HG02610 (cell line): ENCODE results near the gene CBL.
A peak's percentile ranks its signal among the peaks of the same experiment; 100 is the strongest.
"Not testable (repeated sequence)": the region's sequence is repeated elsewhere in the genome, so short reads cannot be mapped to it uniquely, and the experiment has no call there.

Experiments
- ATAC-seq: cut with Tn5 transposase; IDR thresholded peaks from one replicate; pipeline ENCODE4 v1.9.1; 2021; ENCODE audit warnings: mild to moderate bottlenecking, moderate library complexity; ENCODE audit not compliant: unreplicated experiment

Gene CBL

GRCh38 chr11:119205574-119206510 lies at the start of gene CBL:
Gene CBL (plus strand): TSS chr11:119206339. CDS start chr11:119206418, 79 bp downstream.
- ATAC-seq: peak; percentile 81

DNA sequence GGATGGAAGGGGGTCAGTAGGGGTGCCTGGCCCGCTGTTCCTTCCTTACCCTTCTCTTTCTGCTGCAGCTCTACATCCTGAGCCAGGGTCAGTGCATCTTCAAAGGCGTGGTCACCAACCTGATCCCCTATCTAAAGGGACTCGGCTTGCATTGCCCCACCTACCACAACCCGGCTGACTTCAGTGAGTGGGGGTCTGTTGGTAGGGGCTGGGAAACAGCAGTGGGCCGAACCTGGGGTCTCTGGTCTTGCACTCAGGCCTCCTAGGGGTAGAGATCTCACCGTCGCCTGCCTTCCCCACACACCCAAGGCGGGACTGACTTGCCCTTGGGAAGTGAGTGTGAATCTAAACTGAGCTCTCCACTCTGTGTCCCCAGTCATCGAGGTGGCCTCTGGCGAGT lies 49.6 kb upstream of the CBL start:
- no peak for ATAC-seq

- no peak for ATAC-seq
Measured at GRCh38 chr11:119157063-119157462, 49.1 kb upstream of the CBL start.

GRCh38 chr11:119158467-119158866 lies 47.7 kb upstream of the CBL start:
- ATAC-seq: no peak

DNA sequence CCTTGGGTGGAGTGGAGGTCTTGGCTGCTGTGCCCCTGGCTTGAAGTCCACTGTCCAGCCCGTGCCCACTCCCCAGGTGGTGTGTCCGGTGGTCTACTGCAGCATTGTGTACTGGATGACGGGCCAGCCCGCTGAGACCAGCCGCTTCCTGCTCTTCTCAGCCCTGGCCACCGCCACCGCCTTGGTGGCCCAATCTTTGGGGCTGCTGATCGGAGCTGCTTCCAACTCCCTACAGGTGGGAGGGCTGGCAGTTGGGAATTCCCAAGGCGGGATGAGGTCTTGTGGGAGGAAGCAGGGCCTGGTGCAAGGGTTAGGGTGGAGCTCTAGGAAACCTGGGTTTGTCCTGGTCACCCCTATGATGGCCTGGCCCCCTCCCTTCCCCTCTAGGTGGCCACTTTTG lies 46.0 kb upstream of the CBL start:
- ATAC-seq: no peak

GRCh38 chr11:119161871-119162270 lies 44.3 kb upstream of the CBL start:
- ATAC-seq: no peak

DNA sequence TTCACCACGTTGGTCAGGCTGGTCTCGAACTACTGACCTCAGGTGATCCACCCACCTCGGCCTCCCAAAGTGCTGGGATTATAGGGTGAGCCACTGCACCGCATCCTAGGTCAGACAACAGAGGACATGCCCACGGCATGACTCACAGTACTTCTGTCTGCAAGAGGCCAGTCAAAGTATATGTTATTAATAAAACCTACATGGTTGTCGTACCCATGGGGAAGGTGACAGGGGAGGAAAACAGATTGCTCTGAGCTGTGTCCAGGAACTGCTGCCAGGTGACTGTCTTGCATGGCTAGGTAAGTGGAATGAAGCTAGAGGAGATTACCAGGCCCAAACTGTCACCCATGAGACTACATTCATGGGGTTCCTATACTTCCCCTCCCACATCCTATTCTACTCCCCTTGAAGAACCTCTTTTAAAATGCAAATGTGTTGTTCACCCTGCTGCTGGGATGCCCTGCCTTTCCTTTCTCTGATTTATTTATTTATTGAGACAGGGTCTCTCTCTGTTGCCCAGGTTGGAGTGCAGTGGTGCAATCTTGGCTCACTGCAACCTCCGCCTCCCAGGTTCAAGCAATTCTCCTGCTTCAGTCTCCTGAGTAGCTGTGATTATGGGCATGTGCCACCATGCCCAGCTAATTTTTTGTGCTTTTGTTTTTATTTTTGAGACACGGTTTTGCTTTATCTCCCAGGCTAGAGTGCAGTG lies 39.6 kb upstream of the CBL start:
- no peak for ATAC-seq

DNA sequence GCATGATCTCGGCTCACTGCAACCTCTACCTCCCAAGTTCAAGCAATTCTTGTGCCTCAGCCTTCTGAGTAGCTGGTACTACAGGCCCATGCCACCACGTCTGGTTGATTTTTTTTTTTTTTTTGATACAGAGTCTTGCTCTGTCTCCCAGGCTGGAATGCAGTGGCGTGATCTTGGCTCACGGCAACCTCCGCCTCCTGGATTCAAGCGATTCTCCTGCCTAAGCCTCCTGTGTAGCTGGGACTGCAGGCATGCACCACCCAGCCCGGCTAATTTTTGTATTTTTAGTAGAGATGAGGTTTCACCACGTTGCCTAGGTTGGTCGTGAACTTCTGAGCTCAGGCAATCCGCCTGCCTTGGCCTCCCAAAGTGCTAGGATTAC lies 39.1 kb upstream of the CBL start:
- not testable (repeated sequence) for ATAC-seq

- no peak for ATAC-seq
Measured at GRCh38 chr11:119167933-119168332, 38.2 kb upstream of the CBL start.

GRCh38 chr11:119168471-119169281 lies 37.5 kb upstream of the CBL start, which contains the start of gene NLRX1:
Gene NLRX1 (plus strand): TSS chr11:119168725. CDS start chr11:119171404, 2,679 bp downstream.
- ATAC-seq: peak; percentile 84

DNA sequence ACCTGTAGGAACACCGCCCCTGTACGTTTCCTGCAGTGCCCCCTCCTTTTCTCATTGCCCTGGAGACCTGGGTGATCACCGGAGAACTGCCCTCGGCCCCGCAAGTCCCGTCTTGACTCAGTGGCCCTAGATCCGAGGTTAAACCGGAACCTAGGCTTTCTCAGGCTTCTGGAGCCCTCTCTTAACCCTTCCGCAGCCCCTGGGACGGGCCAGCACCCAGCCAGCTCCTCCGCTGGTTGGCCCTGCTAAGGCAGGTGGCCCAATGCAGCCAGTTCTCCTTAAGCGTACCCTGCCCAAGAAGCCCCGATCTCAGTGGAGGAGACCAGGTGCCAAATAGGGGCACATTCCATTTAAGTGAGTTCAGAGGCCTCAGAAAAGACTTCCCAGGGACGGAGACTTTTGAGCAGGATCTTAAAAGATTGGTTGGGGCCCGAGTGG lies 36.8 kb upstream of the CBL start:
- ATAC-seq: peak; percentile 17

DNA sequence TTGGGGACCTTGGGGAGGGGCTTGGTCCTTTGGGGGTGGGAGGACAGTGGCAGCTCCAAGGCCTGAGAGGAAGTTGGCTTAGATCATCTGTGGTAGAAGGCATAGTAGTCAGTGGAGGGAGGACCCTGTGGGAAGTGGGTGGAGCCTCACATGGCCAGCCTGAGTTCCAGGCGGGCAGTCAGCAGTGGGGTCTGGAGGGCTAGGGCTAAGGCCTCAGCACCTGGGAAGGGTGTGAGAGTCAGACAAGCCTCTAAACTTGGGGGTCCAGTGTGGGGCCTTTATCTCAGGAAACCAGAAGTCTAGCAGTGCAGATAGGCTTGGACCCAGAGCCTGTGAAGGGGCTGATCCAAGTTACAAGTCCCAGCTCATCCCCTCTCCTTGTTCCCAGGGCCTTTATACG lies 33.6 kb upstream of the CBL start:
- no peak for ATAC-seq

DNA sequence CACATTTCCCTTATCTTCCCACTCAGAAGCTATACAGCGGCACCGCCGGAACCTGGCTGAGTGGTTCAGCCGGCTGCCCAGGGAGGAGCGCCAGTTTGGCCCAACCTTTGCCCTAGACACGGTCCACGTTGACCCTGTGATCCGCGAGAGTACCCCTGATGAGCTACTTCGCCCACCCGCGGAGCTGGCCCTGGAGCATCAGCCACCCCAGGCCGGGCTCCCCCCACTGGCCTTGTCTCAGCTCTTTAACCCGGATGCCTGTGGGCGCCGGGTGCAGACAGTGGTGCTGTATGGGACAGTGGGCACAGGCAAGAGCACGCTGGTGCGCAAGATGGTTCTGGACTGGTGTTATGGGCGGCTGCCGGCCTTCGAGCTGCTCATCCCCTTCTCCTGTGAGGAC lies 32.7 kb upstream of the CBL start:
- ATAC-seq: no peak

- ATAC-seq: no peak
Measured at GRCh38 chr11:119175493-119176077, 30.6 kb upstream of the CBL start.

DNA sequence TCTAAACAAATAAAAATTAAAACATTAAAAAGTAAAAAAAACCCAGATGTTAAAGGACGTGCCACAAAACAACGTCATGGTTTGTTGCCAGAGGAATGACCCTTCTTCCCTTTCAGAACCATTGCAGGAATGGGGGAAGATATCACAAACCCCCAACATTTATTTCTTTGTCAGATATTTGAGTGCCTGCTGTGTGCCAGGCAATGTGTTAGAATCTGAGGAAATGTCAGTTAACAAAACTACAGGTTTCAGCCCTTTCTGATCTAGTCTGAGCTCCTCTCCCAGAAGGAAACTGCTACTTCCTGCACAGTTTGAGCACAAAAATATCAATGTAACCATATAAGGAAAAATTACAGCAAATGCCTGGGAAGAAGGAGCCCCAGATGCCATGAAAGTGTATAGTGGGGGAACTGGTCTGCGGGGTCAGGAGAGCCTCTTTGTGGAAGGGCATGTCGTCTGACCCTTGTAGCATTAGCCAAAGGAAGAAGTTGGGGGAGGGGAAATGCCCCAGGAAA lies 27.9 kb upstream of the CBL start:
- no peak for ATAC-seq

DNA sequence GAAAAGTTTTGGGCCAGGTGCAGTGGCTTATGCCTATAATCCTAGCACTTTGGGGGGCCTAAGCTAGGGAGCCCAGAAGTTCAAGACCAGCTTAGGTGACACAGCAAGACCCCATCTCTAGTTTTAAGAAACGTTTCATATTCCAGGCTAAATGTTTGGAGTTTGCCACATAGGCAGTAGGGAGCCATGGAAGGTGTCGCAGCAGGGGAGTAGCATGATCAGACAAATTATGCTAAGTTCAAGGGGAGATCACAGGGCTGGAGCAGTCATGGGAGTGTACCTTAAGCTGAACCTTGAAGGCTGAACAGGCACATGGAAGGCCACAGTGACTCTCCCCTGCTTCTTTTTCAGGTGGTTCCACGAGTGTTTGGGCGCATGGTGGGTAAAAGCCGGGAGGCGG lies 26.8 kb upstream of the CBL start:
- ATAC-seq: no peak

GRCh38 chr11:119179983-119180382 lies 26.2 kb upstream of the CBL start:
- ATAC-seq: no peak

- ATAC-seq: no peak
Measured at GRCh38 chr11:119180729-119181676, 25.1 kb upstream of the CBL start.

DNA sequence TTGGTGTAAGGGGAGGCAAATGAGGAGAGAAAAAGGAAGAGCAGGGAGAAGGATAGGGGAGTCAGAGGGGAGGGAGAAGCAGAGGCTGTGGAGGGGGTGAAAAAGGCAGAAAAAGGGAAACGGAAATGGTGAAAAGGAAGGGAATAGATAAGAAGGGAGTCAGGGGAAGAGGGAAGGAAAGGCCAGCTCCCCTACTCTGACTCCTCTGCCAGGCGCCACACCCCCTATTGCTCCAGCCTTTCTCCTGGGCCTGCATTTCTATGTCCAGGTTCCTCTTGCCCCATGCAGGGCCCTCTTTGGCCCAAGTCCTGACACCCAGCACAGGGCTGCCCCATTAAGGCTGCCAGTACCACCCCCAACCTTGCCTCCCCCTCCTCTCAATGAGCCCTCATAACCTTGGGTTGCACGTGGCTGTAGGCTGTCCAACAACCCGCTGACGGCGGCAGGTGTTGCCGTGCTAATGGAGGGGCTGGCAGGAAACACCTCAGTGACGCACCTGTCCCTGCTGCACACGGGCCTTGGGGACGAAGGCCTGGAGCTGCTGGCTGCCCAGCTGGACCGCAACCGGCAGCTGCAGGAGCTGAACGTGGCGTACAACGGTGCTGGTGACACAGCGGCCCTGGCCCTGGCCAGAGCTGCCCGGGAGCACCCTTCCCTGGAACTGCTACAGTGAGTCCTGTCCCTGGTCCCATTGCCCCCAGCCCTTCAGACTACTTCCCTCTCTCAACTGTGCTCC lies 24.3 kb upstream of the CBL start:
- no peak for ATAC-seq
